HG02973 (cell line): ENCODE data around the gene PDK2.

Experiments used
- ATAC-seq: cut with Tn5 transposase; IDR thresholded peaks from one replicate; pipeline ENCODE4 v1.9.1; 2021; ENCODE audit warnings: moderate library complexity; ENCODE audit not compliant: unreplicated experiment

The PDK2 gene

GRCh38 chr17:50099003-50099402, 3.9 kb downstream of the PDK2 start:
- ATAC-seq, result no peak

- no peak for ATAC-seq
Measured at GRCh38 chr17:50100480-50100883, 5.3 kb downstream of the PDK2 start.

- ATAC-seq, result no peak
Measured at GRCh38 chr17:50100921-50101345, 5.8 kb downstream of the PDK2 start.

GRCh38 chr17:50101346-50102163, 6.4 kb downstream of the PDK2 start:
- no peak for ATAC-seq

GRCh38 chr17:50102164-50102991, 7.2 kb downstream of the PDK2 start:
- ATAC-seq, result no peak

- ATAC-seq, result no peak
Measured at GRCh38 chr17:50103252-50103651, 8.1 kb downstream of the PDK2 start.

- no peak for ATAC-seq
Measured at GRCh38 chr17:50103941-50104340, 8.8 kb downstream of the PDK2 start.

- no peak for ATAC-seq
Measured at GRCh38 chr17:50105811-50106210, 10.7 kb downstream of the PDK2 start.

GRCh38 chr17:50106393-50107131, 11.4 kb downstream of the PDK2 start:
- ATAC-seq, result no peak

- ATAC-seq, result no peak
Measured at GRCh38 chr17:50107790-50108414, 12.8 kb downstream of the PDK2 start.

GRCh38 chr17:50108556-50108955, 13.4 kb downstream of the PDK2 start:
- ATAC-seq, result no peak

GRCh38 chr17:50109207-50109606, 14.1 kb downstream of the PDK2 start:
- no peak for ATAC-seq

- no peak for ATAC-seq
Measured at GRCh38 chr17:50109785-50110184, 14.6 kb downstream of the PDK2 start.

GRCh38 chr17:50110591-50111349, 15.6 kb downstream of the PDK2 start:
- no peak for ATAC-seq

- no peak for ATAC-seq
Measured at GRCh38 chr17:50111673-50112655, 16.8 kb downstream of the PDK2 start.

- ATAC-seq, result no peak
Measured at GRCh38 chr17:50112694-50113093, 17.5 kb downstream of the PDK2 start.

- ATAC-seq, result no peak
Measured at GRCh38 chr17:50113624-50114320, 18.6 kb downstream of the PDK2 start.

- ATAC-seq, result no peak
Measured at GRCh38 chr17:50114401-50114800, 19.2 kb downstream of the PDK2 start.
